Embryonic facial prominence (tissue), 1 donor: Measurements from ENCODE around the gene ZDHHC11B.
"Not testable (repeated sequence)": the region's sequence is repeated elsewhere in the genome, so short reads cannot be mapped to it uniquely, and the experiment has no call there.

Source experiments
- DNase-seq: peaks from one replicate; pipeline ENCODE4 v3.0.0-alpha.2; 2016; ENCODE audit errors: extremely low spot score

Gene ZDHHC11B

GRCh38 chr5:752532-753115 is 31.9 kb downstream of the ZDHHC11B start:
- DNase-seq = not testable (repeated sequence)

GRCh38 chr5:751992-752391 is 32.5 kb downstream of the ZDHHC11B start:
- not testable (repeated sequence) for DNase-seq

GRCh38 chr5:751496-751895 is 33.0 kb downstream of the ZDHHC11B start:
- DNase-seq = no peak

- not testable (repeated sequence) for DNase-seq
Observed at GRCh38 chr5:750226-750625, 34.3 kb downstream of the ZDHHC11B start.

- DNase-seq = no peak
Observed at GRCh38 chr5:749101-749670, 35.3 kb downstream of the ZDHHC11B start.

DNA sequence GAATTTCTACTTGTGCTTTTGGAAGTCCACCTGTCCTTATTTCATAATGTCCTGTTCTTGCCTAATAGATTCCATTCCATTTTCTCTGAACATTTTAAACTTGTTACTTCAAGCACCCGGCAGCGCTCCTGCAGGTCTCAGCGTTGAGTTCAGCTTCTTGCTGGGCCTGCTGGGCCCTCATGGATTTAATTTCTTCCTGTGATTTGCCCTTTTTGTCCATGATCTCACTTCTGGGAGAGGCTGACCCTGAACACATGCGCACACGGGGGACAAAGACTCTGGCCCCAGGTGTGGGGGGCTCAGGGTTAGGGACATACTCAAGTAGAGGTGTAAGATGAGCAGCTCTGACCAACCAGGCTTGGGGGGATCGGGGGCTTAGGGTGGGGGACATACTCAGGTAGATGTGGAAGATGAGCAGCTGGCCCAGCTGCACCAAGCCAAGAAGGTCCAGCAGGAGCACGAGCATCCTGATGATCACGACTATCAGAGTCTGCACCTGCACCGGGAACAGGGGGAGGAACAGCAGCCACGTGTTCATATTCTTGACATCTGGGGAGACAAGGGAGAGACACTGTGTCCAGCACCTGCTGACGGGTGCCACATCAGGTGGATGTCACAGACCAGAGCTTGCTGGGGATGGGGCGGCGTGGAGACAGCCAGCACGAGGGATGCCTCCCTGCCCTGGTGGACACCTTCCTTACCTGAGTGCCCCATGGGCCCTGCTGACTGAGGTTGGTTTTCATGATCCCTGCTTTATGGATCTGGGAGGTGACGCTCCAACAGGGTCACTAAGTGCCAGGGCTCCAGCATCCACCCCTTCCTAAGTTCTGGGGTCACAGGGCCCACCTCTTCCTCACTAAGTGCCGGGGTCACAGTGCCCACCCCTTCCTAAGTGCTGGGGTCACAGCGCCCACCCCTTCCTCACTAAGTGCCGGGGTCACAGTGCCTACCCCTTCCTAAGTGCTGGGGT is 36.2 kb downstream of the ZDHHC11B start:
- not testable (repeated sequence) for DNase-seq

- not testable (repeated sequence) for DNase-seq
Observed at GRCh38 chr5:747303-747844, 37.2 kb downstream of the ZDHHC11B start.

DNA sequence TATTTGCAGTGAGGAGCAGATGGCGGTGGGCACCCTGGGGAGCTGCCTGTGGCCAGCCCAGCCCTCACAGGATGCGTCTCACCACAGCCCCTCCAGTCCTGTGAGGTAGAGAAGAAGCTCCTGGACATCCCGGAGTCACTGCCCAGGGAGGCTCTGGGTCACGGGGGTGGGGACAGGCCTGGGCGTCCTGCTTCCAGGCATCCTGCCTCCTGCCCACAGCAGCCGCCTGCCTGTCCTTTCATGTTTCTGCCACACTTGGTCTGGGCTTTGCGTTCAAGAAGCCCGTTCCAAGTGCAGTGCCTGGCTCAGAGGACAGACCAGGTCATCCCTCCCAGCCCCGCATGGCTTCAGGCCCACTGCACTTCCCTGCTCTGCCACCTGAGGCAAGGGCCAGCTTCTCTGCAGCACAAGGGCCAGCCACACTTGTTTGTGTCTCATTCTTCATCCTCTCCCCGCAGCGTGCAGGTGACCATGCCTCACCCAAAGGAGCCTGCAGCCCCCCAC is 38.2 kb downstream of the ZDHHC11B start:
- no peak for DNase-seq

- not testable (repeated sequence) for DNase-seq
Observed at GRCh38 chr5:745272-746142, 39.0 kb downstream of the ZDHHC11B start.

DNA sequence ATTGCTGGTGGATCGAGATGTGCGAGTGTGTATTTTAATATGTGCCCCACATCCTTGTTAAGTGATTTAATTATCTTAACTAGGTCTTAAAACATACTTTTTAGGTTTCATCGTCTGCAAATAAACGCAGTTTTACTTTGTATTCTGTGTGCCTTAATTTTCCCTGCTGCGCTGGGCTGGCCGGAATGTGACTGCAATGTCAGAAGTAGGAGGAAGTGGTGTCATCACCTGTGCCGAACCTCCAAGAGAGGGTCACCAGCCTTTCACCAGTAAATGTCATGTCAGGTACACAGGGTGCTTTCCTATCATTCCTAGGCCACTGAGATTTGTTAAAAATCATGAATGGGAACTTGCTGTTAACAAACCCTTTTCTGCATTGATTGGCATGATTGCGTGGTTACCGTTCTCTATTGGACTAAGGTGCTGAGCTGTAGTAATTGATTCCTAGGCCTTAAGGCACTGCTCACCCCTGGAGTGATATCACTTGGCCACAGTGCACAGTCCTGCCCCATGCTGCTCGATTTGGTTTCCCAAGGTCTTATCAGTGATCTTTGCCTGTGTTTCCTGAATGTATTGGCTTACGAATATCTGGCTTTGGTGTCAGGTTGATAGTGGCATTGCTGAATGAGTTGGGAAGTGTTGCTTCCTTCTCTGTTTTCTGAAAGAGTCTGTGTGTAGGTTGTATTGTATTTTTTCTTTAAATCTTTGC is 40.7 kb downstream of the ZDHHC11B start:
- not testable (repeated sequence) for DNase-seq

DNA sequence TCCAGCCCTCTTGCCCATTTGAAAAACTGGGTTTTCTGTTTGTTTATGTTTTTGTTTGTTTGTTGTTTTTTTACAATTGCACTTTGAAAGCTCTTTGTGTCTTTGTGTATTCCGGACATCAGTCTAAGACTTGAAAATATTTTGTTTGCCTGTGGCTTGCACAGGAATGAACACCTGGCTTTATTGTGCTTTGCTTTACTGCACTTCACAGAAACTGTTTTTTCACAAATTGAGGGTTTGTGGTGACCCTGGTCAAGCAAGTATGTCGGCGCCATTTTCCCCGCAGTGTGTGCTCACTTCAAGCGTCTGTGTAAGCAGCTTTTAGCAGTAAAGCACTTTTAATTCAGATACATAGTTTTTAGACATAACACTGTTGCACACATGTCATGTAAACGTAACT is 42.3 kb downstream of the ZDHHC11B start:
- DNase-seq = not testable (repeated sequence)

DNA sequence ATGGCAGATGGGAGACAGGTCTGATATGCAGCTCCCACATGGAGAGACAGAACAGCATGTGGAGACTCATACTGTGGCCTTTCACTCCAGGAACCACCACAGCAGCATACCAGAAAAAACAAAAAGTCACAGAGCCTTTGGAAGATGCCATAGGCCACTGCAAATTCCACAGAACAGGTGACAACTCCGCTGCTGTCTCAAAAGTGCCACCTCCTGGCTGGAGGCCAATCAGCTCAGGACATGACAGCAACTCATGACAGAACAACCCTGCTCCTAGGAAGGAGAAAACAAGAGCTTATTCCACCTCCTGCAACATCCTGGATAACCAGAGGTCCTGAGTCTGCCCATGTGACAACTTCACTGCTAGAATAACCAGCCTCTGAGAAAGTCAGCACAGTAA is 50.4 kb downstream of the ZDHHC11B start:
- DNase-seq = not testable (repeated sequence)

- DNase-seq = not testable (repeated sequence)
Observed at GRCh38 chr5:732754-733454, 51.6 kb downstream of the ZDHHC11B start.

DNA sequence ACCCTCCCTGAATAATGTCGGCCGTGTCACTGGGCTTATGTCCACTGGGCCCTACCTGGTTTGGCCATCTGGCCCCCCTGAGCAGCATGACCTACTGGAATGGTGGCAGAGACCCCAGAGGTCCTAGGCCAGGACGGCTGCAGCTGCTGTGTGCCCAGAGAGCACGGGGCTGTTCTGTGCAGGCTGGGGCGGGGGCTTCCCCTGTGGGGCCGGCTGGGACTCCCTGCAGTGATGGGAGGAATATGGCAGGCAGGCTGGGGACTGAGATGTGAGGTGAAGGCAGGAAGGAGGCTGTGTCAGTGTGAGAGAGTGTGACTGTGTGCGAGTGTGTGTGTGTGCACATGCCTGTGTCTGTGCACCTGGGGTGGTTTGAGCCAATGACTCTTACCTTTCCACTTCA is 55.3 kb downstream of the ZDHHC11B start:
- not testable (repeated sequence) for DNase-seq

DNA sequence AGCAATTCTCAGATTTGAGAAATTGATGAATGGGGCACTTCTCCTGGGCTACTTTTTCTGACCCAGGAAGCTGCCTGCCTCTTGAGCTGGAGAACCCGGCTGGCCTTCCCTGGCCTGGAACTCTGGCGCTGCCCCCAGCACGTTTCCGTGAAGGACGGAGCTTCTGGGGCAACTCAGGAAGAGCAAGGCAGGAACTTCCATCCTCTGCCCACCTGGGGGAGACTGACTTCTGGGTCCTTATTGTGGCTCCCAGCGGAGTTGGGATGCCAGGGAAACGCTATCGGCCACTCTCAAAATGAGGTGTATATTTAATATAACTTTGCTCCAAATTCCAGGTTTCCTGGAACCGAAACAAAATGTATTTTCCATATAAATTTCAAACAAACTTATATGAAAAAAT is 57.4 kb downstream of the ZDHHC11B start:
- DNase-seq = not testable (repeated sequence)

DNA sequence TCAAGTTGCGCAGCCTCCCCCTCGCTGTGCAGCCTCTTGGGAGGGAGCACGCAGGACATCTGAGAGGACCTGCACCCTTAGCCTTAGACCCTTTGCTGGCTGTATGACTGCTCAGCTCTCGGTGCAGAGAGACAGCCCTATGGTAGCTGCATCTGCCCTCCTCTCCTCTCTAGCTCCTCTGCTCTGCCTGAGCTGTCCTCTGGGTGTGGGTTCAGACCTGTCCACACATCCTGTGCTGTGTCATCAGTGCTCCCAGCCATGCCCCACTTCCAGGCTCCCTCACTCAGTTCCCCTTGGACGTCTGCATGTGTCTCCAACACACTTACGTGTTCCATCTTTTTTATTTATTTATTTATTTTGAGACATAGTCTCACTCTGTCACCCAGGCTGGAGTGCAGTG is 60.7 kb downstream of the ZDHHC11B start:
- DNase-seq = not testable (repeated sequence)

DNA sequence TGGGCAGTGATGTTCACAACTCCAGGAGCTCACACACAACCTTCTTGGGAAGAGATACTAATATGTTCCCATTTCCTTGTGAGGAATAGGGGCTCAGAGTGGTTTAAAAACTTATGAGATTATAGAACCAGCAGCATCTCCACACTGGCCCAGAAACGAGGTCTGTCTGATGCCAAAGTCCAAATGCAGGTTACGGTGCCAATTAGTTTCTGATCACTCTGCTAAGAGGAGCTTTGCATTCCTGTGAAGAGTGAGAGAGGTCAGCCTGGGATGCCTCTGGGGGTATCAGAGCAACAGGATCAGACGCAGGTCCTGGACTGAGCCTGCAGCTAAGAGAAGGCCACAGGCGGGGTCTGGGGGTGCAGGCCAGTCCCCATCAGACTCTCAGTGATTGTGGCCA is 61.2 kb downstream of the ZDHHC11B start:
- not testable (repeated sequence) for DNase-seq

- not testable (repeated sequence) for DNase-seq
Observed at GRCh38 chr5:719379-719778, 65.2 kb downstream of the ZDHHC11B start.

DNA sequence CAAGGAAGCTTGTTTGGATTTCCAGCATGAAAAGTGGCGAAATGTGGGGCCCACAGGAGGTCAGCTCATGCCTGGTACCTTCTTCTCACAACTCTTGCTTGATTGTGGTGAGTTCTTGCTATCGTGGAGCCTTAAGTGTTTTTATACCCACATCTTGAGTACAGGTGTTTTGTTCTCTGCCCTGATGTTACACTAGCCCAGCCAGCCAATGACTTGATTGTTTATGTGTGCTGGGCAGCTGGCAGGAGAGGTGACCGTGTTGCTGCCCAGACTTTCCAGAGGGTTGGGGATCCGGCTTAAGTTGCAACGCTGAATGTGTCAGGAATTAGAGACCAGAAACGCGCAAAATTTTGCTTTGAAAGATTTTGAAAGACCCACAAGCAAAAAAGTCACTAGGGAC is 67.4 kb downstream of the ZDHHC11B start:
- no peak for DNase-seq

DNA sequence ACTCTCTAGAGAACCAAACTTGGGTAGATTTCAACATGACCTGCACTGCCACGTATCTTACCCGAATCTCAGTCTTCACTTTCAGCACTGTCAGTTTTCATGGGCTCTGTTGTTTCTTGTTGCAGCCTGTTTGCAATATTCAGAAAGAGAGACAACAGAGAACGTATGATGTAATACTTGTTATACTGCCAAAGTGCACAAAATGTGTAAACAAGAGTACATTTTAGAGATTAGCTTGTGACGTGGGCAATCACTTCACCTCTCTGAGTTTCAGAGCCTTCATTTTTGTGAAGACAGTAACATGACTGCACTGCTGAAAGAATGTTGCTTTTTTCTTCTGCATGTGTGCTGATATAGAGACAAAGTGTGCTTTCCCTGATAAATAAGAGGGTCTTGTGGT is 67.8 kb downstream of the ZDHHC11B start:
- not testable (repeated sequence) for DNase-seq
